AG10803 (cell line): Measurements from ENCODE around the gene ZNF554.

Experiments
- DNase-seq: peaks from one replicate; pipeline ENCODE4 v3.0.0; 2010; ENCODE audit warnings: low read depth
- H3K4me3 ChIP-seq: 2 replicates; pipeline ENCODE4 v1.5.1; 2011; ENCODE audit warnings: mild to moderate bottlenecking, low read length, control low read depth
- TF ChIP-seq, protein P1 (sequence below): conservative IDR thresholded peaks from 2 replicates; pipeline ENCODE4 v1.5.1; 2011; ENCODE audit warnings: mild to moderate bottlenecking, low read length, control low read depth, inconsistent platforms

ZNF554 gene

DNA sequence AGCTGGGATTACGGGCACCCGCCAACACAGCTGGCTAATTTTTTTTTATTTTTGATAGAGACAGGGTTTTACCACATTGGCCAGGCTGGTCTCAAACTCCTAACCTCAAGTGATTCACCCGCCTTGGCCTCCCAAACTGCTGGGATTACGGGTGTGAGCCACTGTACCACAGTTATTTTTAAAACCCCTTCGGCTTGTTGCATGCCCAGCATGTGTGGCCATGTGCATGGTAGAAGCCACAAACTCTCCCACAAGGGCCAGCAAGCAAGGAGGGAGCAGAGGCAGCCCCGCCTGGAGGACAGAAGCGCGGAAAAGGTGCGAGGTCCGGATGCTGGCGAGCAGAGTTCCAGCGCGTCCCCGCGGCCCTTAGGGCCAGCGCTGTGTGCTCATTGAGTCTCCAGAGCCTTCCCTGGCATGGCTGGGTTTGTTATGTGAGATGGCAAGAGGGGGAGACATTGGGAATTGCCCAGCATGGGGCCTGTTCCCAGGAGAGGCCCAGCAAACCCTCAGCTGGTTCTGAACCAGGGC, 21.4 kb upstream of the ZNF554 start:
- TF ChIP-seq, protein P1, sequence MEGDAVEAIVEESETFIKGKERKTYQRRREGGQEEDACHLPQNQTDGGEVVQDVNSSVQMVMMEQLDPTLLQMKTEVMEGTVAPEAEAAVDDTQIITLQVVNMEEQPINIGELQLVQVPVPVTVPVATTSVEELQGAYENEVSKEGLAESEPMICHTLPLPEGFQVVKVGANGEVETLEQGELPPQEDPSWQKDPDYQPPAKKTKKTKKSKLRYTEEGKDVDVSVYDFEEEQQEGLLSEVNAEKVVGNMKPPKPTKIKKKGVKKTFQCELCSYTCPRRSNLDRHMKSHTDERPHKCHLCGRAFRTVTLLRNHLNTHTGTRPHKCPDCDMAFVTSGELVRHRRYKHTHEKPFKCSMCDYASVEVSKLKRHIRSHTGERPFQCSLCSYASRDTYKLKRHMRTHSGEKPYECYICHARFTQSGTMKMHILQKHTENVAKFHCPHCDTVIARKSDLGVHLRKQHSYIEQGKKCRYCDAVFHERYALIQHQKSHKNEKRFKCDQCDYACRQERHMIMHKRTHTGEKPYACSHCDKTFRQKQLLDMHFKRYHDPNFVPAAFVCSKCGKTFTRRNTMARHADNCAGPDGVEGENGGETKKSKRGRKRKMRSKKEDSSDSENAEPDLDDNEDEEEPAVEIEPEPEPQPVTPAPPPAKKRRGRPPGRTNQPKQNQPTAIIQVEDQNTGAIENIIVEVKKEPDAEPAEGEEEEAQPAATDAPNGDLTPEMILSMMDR = no peak

DNA sequence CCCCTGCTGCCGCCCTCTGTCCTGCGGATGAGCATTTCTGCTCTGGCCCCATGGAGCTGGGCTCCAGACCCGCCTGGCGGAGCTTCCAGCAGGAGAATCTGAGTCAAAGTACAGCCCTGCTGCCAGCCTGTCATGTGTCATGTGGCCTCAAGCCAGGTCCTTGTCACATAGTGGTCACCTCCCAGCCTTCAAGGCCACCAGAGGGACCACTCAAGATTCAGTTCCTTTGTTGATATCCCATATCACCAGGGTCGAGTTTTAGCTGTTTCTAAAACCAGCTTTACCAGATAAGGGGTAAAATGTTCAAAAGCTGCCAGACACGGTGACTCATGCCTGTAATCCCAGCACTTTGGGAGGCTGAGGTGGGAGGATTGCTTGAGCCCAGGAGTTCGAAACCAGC, 20.9 kb upstream of the ZNF554 start:
- no peak for DNase-seq
- H3K4me3 ChIP-seq = no peak overlapping the region
- TF ChIP-seq, protein P1 = no peak

More for the DNA sequence above, 21.4 kb upstream of the ZNF554 start:
- no peak overlapping the region for H3K4me3 ChIP-seq
- DNase-seq = no peak

- TF ChIP-seq, protein P1 = no peak
- DNase-seq = no peak
- H3K4me3 ChIP-seq = no peak overlapping the region
Observed at GRCh38 chr19:2799273-2800020, 20.2 kb upstream of the ZNF554 start.

DNA sequence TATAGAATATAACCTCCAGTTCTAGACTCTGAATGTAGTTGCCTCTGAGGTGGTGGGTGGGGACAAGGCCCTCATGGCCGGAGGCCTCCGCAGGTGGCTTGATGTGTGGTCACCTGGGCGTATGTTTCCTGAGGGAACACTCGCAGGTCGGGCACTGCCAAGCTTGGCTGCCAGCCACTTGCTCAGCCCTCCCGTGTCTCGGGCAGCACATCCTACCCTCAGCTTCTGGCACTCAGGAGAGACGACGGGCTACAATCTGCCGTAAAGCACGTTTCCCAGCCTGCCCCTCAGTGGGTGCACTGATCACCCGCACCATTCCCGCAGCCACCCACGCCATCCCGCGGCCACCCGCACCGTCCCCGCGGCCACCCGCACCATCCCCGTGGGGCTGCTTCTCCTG, 19.2 kb upstream of the ZNF554 start:
- TF ChIP-seq, protein P1 = no peak
- no peak for DNase-seq
- no peak overlapping the region for H3K4me3 ChIP-seq

GRCh38 chr19:2802826-2803225, 16.8 kb upstream of the ZNF554 start:
- DNase-seq = no peak
- TF ChIP-seq, protein P1 = no peak
- no peak overlapping the region for H3K4me3 ChIP-seq

- TF ChIP-seq, protein P1 = no peak
- DNase-seq = no peak
- H3K4me3 ChIP-seq = no peak overlapping the region
Observed at GRCh38 chr19:2803486-2804155, 16.0 kb upstream of the ZNF554 start.
